Caki2 (cell line): Measurements from ENCODE around the gene BMPR1B. TPM values are rescaled to one million over a fixed set of nuclear protein-coding genes. Genes with fewer than 3 reads are reported as not detected.
"Not testable (repeated sequence)": the region's sequence is repeated elsewhere in the genome, so short reads cannot be mapped to it uniquely, and the experiment has no call there.

ENCODE experiments used
- DNase-seq: peaks from one replicate; pipeline ENCODE4 v3.0.0-alpha.2; 2015; ENCODE audit warnings: low read depth
- in situ Hi-C: cut with HindIII; loops from 2 replicates; pipeline ENCODE4 v1.10.0; 2016; ENCODE audit warnings: low sequenced_read_pairs, low pct_unique_long_range_greater_than_20kb, mixed read lengths
- total RNA-seq: library from RNA; depleted of rRNA; stranded (reverse); fragments of >200 nt; shearing (Covaris generic); gene quantifications from 2 replicates; pipeline ENCODE4 v1.2.3, GENCODE V29; 2014; ENCODE audit warnings: low replicate concordance

The BMPR1B gene
- total RNA-seq, 1 experiment from 2014 or later = 3.7 TPM

DNA sequence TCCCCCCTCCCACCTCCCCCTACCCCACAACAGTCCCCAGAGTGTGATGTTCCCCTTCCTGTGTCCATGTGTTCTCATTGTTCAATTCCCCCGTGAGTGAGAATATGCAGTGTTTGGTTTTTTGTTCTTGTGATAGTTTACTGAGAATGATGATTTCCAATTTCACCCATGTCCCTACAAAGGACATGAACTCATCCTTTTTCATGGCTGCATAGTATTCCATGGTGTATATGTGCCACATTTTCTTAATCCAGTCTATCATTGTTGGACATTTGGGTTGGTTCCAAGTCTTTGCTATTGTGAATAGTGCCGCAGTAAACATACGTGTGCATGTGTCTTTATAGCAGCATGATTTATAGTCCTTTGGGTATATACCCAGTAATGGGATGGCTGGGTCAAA lies 413.6 kb downstream of the BMPR1B start:
- DNase-seq, in situ Hi-C loops: not testable (repeated sequence)

DNA sequence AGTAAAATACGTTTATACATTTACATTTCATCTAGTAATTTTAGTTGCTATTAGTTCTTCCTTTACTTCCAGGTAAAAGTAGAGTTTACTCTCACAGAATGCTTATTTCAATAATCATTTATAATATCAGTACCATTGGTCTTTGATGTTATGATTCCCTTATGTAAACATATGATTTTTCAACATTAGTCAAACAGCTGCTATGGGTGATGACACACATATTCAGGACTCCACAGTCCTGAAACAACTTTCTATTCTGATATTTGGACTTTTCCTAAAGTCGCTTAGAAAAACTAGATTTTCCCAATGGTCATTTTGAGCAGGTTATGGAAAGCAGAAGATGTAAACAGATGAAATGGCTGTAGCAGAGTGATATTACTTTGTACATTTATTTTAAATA lies 421.2 kb downstream of the BMPR1B start:
- DNase-seq = no peak
- in situ Hi-C loops = no loop called here

DNA sequence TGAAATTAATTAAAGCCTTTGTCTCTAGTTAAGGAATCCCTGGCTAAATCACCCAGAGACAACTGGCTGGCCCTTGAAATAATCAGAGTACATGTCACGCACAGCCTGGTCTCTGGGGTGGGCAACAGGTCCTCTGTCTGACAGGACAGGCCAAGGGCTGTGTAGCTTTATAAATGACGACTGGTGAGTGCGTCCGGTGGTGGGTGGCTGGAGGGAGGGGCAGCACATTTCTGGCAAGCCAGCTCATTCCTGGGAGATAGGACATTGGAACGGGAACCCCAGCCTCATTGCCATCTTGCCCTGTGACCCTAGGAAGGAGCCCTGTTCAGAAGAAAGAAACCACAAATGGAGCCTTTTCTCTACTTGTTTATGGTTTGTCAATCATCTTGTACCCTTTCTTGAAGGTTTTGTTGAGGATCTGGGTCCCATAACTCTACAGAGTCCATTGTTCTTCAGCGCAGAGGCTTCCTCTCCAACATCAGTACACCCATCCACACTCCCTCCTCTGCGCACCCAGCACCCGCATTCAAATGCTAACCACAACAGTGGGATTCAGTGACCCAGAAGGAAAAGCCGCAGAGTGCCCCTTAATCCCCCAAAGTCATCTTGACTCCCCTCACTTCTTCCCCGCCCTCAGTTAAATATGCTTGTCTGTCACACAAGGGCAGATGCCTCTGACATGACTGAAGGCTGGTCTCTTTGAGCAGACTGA lies 422.9 kb downstream of the BMPR1B start:
- no peak for DNase-seq
- in situ Hi-C loops = no loop called here

DNA sequence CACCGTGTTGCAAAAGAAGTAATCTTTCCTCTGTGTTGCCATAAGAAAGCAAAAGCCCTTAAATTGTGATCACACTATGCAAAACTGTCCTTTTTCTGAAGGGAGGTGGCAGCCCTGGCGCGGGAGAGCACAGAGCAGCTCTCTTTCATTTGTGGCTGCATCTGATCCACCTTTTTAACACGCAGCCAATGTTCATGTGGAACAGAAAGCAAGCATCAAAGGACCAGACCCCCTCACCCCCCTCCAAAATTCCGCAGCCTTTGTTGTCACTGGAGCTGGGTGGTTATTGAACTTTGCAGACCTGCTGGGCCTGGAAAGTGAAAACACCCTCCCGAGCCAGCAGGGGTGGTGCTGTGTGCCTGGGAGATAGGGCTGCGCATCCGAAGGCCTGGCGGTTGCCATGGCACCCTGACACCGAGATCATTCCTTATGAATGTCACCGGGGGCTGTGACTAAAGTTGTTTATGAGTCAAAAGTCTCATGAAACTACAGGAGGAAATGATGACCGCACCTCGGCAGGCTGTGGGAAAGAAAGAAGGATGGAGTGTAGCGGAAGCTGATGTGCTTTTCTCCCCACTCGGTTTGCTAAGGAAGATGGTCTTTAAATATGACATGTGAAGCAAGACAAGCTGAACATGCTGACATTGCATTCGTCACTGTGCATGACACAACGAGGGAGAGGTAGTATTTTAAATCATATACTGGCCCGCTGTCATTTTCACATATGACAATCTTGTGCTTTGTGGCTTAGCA lies 423.7 kb downstream of the BMPR1B start:
- in situ Hi-C loops = no loop called here
- DNase-seq = no peak

DNA sequence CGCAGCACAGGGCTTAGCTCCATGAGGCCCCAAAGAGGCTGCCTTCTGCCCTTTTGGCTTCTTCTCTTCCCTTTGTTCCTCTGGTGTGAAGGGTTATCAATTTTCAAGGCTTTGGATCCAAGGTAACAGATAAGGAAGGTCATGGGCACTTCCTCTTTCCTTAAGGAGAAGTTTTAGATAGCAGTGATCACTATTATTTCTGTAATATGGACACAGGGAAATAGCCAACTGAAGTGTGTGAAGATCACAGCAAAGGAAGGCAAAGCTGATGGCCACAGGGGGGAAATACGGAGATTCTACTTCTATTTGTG lies 424.2 kb downstream of the BMPR1B start:
- in situ Hi-C loops = no loop called here
- DNase-seq = no peak

DNA sequence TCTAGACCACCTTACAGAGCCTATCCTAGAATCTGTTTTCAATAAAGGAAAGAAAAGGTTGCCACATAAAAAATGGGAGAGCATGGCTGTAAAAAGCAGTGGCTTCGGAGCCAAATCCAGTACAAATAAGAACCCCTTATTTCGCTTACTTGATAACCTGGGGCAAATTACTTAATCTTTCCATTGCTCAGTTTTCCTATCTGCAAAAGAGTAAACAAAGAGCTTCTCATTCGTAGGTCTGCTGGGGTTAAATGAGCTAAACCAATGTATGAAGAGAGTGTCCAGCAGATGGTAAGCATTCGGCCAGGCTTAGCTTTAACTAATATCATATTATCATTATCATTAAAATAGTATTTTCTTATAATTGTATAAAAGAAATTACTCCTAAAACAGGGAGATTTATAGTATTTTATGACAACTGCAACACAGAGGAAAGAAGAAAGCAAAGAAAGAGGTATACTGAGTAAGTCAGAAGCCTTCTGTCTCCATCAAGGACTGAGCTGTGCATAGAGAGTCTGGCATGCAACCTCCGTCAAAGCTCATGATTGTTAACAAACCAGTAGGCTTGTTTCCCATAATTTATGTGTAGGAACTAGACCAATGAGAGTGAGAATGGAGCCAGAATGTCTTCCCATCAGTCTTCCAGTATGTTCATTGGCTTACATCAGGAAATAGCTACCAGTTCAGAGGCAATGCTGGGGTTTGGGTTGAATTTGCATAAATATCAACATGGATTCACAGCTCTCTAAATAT lies 426.1 kb downstream of the BMPR1B start:
- DNase-seq = no peak
- in situ Hi-C loops = no loop called here

DNA sequence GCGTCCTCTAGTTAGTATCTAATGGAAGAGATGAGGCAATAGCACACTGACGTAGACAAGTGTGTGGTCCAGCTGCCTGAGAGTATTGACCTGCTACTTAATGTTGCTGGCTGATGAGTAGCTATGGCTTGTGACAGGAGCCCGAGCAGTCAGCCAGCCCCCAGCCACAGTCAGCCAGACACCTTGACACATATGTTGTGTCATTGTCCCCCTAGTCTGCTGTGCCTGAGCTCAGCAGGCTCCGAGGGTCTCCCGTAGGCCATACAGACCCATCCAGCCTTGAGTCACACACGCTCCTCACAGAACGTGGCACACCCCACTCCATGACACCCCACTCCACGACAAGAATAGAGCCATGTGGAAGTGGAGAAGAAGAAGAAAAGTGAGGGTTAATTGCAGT lies 428.9 kb downstream of the BMPR1B start:
- DNase-seq = no peak
- in situ Hi-C loops = no loop called here

DNA sequence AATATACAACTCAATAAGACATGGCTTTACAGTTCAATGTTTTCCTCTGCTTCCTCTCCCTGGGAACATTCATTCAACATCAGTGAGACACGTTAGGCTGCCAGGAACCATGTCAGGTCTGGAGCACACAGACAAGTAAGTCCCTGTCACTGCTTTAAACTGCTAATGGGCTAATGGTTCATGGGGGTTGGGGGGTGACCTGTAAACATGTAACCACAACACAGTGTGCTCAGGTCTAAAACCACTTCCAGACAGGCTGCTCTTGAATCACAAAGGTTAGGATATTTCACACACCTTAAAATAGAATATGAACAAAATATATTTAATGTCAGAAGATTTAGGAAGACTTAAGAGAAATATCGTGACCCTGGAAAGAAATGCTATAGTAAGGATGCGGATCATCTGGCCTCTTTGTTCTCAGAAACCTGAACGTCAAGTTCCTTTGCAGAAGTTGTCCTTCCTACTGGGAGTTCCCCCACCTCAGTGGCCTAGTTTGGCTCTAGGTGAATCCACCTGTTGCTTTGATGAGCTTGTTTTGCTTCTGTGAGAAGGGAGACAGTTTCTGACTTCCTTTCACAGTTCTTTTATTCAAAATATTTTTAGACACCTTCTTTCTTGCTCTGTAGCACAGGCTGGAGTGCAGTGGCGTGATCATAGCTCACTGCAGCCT lies 431.1 kb downstream of the BMPR1B start:
- DNase-seq = no peak
- in situ Hi-C loops = no loop called here

DNA sequence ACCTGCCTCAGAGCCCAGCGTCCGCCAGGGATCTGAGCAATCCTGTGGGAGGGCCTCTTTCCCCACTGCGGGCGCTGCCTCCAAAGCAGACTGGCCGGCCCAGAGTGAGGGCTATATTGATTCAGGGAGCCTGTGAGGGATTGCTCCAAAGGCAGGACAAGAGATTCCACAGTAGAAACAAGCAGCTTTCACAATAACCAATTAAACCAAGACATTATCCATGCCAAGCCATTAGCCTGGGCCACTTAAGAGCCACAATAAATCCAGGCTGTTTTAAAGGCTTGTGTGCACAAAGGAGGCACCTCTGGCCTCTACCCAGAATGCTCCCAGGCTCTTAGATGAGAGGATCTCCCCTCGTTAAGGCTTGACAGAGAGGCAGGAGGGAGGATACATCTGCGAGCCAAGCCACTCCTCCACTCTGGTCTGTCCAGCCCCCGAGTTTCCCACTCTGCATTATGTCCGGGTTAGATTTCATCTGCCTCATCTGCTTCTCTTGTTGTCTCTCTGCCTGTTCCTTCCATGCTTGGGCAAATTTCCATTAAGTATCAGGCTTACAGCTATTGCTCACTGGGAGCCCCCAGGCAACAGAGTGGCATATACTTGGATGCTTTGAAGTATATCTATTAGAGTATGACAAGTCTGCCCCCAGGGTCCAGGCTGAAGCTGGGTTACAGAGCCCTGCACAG lies 433.1 kb downstream of the BMPR1B start:
- DNase-seq = no peak
- in situ Hi-C loops = no loop called here

DNA sequence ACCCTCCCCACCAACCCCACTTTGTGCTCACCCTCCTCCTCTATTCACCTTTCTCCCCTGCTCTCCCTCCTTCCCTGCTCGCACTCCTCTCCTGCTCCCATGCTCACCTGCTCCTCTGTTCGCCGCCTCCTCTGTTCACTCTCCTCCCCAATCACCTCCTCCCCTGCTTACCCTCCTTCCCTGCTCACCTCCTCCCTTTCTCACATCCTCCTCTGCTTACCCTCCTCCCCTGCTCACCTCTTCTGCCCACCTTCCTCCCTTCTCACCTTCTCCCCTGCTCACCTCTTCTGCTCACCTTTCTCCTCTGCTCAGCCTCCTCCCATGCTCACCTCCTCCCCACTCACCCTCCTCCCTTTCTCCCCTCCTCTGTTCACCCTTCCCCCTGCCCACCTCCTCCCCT lies 433.8 kb downstream of the BMPR1B start:
- DNase-seq = no peak
- in situ Hi-C loops = no loop called here

DNA sequence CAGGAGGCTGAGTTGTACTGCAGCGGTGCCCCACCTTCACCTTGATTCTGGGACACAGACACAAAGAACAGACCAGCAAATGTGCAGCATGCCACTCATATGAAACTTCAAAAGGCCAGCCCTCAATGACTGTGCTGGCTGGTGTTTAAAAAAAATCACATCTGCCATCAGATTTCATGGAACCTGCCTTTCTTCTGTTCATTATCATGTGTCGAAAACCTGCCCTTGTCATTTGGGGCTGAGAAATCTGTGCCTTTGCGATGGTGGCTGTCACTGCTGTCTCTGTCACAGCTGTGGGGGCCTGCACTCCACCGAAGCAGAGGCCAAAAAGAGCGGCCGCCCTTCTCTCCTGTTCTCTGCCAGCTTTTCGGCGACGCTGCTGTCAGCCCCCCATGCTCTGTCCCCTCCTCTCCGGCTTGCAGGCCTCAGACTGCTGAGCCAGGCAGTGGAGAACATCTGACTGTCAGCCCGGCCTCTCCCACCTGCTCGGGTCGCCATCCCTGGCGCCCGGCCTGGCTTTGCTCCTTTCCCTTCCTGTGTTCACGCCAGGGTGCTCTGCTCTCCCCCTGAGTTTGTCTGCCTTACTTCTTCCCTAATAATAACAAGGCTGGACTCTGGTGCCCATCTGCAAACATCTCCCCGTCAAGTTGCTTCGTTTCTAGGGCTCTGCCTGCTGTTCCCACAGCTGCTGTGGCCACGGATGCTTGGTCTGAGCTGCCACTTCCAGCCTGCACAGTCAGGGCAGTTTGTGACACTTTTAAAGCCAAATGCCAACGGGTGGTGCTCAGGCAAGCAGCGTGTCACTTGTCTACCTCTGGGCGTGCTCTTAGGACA lies 435.9 kb downstream of the BMPR1B start:
- DNase-seq = no peak
- in situ Hi-C loops = no loop called here

DNA sequence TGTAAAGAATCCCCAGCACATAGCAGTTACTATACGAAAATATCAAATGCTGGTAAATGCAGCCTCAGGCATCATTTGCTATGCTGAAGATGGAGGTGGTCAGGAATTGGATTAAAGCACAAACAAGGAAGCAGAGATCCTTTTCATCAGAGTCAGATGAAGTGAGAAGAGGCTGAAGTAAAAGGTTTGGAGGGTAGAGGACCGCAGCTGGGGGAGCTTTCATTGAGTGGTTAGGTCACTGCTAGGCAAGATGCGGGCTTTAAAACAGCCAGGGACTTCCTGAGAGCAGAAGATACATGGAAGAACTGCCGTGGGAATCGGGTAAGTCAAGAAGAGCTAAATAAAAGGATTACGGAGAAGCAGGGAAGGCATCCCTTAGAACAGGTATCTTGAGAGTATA lies 439.6 kb downstream of the BMPR1B start:
- in situ Hi-C loops = no loop called here
- no peak for DNase-seq

DNA sequence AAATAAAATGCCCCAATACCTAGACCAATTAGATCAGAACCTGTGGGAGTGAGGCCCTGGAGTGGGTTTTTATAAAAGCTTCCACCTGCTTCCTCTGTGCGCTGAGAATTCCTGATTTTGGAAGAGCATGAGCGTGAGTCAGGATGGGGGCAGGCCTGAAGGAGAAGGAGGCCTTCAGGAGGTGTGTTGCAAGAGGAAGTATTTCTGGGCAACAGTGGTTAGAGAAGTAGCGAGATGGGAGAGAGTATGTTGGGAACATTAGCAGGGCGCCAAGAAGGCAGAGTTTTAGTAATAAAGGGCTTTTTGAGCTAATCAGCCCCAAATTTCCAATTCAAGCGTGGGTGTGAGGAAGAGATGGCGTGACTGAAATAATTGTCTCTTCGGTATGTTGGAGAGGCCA lies 441.2 kb downstream of the BMPR1B start:
- no peak for DNase-seq
- in situ Hi-C loops = no loop called here

DNA sequence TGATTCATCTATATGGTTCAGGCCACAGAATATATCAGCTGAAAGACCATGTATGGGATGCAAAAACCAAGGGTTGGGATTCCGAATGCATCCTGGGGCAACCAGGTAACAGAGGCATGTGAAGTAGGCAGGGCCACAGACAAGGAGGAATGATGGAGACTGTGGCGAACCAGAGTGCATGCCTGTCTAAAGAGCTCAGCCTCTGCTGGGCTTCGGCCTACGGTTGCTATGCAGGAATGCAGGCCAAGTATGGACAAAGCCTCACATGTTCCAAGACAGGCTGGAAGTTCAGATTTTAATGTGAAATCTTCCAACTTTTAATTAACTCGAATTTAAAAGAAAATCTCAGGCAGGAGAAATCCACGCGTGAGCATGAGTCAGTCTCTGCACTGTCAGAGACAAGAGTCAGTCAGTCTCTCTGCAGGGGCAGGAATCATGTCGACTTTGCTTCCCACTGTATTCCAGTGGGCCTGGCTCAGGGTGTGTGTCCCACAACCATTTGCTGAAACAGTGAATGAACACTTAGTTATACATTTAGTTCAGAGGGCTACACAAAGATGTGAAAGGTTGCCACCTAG lies 446.6 kb downstream of the BMPR1B start:
- in situ Hi-C loops = no loop called here
- DNase-seq = no peak

DNA sequence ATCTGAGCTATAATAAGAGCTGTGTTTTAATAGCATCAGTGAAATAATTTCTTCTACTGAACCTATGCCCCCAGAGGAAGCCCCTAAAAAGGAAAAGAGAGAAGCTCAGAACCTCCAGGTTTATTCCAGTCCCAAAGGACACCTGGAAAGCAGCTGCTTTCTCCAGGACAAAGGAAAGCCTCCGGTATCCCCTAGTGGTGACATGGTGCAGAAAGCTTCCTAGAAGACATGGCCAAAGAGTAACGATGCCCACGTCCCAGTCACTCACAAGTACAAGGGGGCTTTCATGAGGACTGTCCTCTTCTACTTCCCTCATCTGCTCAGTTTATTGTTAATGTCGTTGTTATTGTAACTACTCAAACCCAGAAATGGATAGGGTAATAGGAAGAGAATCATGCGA lies 447.1 kb downstream of the BMPR1B start:
- in situ Hi-C loops = no loop called here
- no peak for DNase-seq
